ENCODE results near the gene KLHDC7A.

DNA sequence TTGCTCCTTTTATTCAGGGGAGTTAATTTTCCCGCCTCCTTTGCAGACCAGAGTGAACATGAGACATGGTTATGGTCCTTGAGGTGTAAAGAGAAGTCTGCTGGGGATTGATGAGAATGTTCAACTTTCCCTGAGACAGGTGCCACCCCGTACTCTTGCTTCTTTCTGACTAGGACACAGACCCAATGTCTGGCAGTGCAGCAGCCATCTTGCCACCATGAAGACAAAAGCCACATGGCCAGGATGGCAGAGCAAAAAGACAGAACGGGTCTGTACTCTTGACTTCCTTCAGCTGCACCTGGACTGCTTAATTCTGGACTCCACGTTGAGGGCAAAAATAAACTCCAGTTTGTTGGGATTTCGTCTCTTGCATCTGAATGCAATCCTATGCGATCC is 54.1 kb downstream of the KLHDC7A start:
- TF ChIP-seq CTCF (IDR thresholded peaks at IDR 0.05): no peak
- TF ChIP-seq POLR2A (IDR thresholded peaks at IDR 0.05): no peak
